NCI-H1105 treated with DMSO at 0.1 percent for 48 hours (cell line): ENCODE measurements around the gene ATP8B4.
"Not testable (repeated sequence)": the region's sequence is repeated elsewhere in the genome, so short reads cannot be mapped to it uniquely, and the experiment has no call there.

Experiments used
- DNase-seq: peaks from one replicate; lab custom pipeline; 2025; lab: John Stamatoyannopoulos, UW

ATP8B4 gene

GRCh38 chr15:50119063-50120040 lies at the start of gene ATP8B4:
TSS of gene ATP8B4 (minus strand) at chr15:50119233. CDS start at chr15:50106966, 12,267 bp downstream.
- DNase-seq: no peak

DNA sequence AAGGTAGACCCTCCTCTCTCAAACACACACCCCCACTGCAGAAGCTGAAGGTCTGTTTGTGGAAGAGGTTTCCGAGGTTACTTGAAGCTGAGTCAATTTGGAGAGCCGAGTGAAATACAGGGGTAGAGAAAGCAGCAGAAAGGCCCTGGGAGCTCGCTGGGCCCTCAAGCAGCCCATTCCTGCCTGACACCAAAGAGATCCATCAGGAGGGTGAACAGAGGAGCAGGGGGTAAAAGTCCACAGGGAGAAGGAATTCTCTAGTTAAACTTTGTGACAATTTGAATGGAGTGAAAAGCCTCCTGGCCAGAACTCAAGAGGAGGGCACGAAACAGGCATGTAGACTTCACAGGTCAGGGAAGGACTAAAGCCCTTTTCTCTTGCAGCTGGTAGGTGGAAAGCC lies 49.3 kb upstream of the ATP8B4 start:
- no peak for DNase-seq

- no peak for DNase-seq
Measured at GRCh38 chr15:50167110-50167509, 48.1 kb upstream of the ATP8B4 start.

GRCh38 chr15:50166216-50166615 lies 47.2 kb upstream of the ATP8B4 start:
- DNase-seq: no peak

DNA sequence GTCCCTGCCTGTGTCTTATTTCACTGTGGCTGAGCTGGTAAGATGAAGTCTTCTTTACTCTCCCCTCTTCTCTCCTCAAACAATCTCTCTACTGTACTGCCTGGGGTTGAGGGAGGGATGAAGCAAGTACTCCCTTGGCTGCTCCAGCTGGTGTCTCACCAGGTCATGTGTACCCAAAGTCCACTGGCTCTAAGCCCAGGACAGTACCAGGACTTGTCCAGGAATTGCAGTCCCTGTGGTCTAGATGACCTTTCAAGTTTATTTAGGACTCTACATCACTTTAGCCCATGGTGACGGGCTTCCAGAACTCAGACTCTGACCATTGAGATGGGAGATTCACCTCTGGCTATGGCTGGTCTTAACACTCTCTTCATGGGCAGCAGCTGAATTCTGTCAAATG lies 45.4 kb upstream of the ATP8B4 start:
- no peak for DNase-seq

DNA sequence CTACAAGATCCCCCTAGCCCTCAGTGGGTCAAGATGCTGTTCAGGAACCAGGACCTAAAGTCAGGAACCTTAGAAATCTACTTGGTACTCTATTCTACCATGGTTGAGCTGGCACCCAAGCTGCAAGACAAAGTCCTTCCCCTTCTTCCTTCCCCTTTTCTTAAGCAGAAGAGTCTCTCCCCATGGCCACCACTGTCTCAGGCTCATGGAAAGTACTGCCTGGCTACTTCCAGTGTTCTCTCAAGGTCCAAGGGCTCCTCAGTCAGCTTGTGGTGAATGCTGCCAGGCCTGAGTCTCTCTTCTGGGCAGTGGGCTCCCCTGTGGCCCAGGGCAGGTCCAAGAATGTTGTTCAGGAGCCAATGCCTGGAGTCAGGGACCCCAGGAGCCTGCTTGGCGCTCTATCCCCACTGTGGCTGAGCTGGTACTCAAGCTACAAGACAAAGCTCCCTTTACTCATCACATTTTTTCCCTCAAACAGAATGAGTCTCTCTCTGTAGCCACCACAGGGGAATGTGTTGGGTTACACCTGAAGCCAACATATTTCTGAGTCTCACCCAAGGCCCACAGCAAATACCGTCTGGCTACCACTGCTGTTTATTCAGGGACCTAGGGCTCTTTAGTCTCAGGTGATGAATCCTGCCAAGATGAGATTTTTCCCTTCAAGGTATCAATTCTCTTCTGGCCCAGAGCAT lies 44.8 kb upstream of the ATP8B4 start:
- DNase-seq: no peak

DNA sequence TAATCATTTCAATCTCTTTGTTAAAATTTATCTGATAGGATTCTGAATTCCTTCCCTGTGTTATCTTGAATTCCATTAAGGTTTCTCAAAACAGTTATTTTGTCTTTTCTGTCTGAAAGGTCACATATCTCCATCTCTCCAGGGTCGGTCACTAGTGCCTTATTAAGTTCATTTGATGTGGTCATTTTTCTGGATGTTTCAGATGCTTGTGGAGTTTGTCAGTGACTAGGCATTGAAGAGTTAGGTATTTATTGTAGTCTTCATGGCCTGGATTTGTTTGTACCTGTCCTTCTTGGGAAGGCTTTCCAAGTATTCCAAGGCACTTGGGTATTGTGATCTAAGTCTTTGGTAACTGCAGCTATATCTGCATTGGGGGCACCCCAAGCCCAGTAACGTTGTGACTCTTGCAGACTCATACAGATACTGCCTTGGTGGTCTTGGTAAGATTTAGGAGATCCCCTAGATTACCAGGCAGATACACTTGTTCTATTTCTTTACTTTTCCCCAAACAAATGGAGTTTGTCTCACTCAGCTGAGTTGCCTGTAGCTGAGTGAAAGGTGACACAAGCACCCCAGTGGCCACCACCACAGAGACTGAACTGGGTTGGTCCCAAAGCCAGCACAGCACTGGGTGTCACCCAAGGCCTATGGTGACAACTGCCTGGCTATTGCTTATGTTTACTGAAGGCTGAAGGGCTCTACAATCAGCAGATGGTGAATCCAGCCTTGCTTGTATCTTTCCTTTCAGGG lies 44.1 kb upstream of the ATP8B4 start:
- no peak for DNase-seq

DNA sequence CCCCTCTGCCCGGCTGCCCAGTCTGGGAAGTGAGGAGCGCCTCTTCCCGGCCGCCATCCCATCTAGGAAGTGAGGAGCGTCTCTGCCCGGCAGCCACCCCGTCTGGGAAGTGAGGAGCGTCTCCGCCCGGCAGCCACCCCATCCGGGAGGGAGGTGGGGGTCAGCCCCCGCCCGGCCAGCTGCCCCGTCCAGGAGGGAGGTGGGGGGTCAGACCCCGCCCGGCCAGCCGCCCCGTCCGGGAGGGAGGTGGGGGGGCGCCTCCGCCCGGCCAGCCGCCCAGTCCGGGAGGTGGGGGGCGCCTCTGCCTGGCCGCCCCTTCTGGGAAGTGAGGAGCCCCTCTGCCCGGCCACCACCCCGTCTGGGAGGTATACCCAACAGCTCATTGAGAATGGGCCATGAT lies 39.2 kb upstream of the ATP8B4 start:
- DNase-seq: not testable (repeated sequence)

GRCh38 chr15:50151476-50151875 lies 32.4 kb upstream of the ATP8B4 start:
- no peak for DNase-seq

GRCh38 chr15:50150851-50151250 lies 31.8 kb upstream of the ATP8B4 start:
- no peak for DNase-seq

DNA sequence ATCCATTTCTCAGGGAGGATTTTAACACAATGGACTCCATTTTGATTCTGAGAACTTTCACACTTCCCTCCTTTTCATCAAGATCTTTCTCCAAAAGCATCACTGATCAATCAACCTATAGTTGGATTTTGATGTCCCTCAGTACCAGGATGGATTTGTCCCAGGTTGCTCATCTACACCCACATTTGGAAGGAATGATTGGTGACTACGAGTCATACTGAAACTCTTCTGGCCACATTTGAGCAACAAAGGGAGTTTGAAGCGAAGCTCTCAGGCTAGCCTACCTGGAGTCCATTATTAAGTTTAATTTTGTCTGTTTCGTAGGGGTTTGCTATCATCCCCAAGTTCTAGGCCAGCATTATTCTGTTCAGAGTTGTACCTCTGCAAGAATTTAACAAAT lies 31.3 kb upstream of the ATP8B4 start:
- no peak for DNase-seq

- DNase-seq: no peak
Measured at GRCh38 chr15:50149090-50149489, 30.1 kb upstream of the ATP8B4 start.

- no peak for DNase-seq
Measured at GRCh38 chr15:50148362-50148963, 29.4 kb upstream of the ATP8B4 start.

GRCh38 chr15:50146632-50147031 lies 27.6 kb upstream of the ATP8B4 start:
- DNase-seq: no peak

- peak; percentile 34 for DNase-seq
Measured at GRCh38 chr15:50145451-50145872, 26.4 kb upstream of the ATP8B4 start.

DNA sequence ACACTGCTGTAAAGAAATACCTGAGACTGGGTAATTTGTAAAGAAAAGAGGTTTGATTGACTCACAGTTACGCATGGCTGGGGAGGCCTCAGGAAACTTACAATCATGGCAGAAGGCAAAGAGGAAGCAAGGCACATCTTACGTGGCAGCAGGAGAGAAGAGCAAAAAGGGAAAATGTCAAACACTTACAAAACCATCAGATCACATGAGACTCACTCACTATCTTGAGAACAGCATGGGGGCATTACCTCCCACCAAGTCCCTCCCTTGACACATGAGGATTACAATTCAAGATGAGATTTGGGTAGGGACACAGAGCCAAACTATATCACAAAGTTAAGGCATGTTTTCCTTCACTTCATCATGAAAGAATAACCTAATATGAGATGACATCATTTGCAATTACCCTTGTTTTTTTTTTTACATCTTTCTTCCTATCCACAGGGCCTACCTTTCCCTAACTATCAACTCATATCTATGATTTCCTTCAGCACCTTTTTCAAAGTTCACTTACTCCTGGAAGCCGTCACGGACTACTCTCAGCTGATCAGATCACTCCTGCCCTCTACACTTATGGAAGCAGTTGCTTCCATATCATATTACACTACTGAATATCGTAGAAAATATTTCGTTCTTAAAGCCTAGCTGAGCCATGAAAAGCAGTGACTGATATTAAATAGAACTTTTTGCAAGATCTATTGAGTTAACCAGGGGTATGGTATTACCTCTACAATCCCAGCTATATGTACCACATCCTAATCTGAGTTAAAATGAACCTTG lies 25.5 kb upstream of the ATP8B4 start:
- no peak for DNase-seq

- no peak for DNase-seq
Measured at GRCh38 chr15:50143255-50143860, 24.3 kb upstream of the ATP8B4 start.

- DNase-seq: no peak
Measured at GRCh38 chr15:50141856-50142255, 22.8 kb upstream of the ATP8B4 start.

DNA sequence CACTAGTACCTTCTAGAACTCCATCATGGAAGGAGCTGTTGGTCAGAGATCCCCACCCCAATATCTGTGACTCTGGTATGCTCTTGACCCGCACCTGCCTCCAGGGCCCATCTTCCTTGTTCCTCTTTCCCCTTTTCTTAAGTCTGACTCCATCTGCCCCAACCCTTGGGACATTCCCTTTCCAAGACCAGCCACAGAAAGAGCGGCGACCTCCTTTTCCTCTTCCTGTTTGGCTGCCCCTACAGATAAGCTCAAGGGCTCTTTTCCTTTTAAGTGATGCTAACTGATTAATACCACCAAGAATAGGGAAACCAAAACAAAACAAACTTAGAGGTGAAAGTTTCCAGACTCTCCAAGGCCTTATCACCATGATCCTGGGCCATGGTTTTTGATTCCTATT lies 21.9 kb upstream of the ATP8B4 start:
- DNase-seq: no peak

DNA sequence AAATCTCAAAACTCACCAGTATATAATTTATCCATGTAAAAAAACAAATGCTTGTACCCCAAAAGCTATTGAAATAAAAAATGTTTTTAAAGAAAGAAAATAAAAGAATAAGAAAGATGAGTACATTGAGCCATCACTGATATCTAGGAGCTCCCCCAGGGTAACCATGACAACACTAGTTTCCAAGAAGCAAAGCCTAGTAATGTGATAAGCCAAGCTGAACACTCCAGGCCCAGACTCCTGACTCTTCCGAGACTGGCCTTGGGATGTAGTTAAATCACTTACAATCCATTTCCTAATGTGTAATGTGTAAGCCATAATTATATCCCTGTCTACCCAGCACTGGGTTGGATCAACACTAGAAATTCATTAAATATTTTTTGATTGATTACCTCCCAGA lies 21.1 kb upstream of the ATP8B4 start:
- DNase-seq: no peak

GRCh38 chr15:50138391-50138790 lies 19.4 kb upstream of the ATP8B4 start:
- DNase-seq: no peak
